T-helper 2 cell treated with Interferon-gamma antibody and Interleukin-4, amounts not matched to agents 5 μg/mL and 100 μg/mL, for 36 hours (primary cell): ENCODE data around the gene AKAP13.
A peak's percentile ranks its signal among the peaks of the same experiment; 100 is the strongest.
"Not testable (repeated sequence)": the region's sequence is repeated elsewhere in the genome, so short reads cannot be mapped to it uniquely, and the experiment has no call there.

Experiments
- DNase-seq: peaks from one replicate; pipeline ENCODE4 v3.0.0; 2021; ENCODE audit warnings: low spot score
- H3K27ac Mint-ChIP-seq: one replicate; pipeline ENCODE4 v1.8.0; 2021; ENCODE audit warnings: mild to moderate bottlenecking, mixed read lengths
- H3K27me3 Mint-ChIP-seq: one replicate; pipeline ENCODE4 v1.8.0; 2021; ENCODE audit warnings: low read depth, mixed read lengths
- H3K36me3 Mint-ChIP-seq: one replicate; pipeline ENCODE4 v1.8.0; 2021; ENCODE audit warnings: low read depth, mixed read lengths
- H3K4me1 Mint-ChIP-seq: one replicate; pipeline ENCODE4 v1.8.0; 2021; ENCODE audit warnings: low read depth, mixed read lengths
- H3K4me3 Mint-ChIP-seq: one replicate; pipeline ENCODE4 v1.8.0; 2022; ENCODE audit warnings: mild to moderate bottlenecking, moderate library complexity, mixed read lengths
- H3K9me3 Mint-ChIP-seq: one replicate; pipeline ENCODE4 v1.8.0; 2021; ENCODE audit warnings: mixed read lengths

AKAP13 gene

DNA sequence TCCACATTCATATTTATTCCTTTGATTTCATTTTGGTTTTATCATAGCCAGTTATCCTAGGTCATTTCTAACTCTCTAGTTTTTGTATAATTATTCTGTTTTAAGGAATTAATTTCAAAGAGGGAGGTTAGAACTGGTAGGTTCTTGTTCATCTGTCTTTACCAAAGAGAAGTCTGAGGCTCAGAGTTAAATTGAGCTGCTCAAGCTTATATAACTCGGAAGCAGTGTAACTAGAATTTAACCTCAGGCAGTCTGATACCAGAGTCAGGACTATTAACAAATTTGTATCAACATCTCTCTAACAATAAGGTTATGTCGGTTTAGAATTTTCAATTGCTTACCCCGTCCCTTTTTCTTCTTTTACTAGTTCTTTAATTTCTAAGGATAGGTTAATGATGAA is 84.1 kb downstream of the AKAP13 start:
- DNase-seq, result no peak
- peaks cover 19% of the 10 kb centered on the region for H3K4me1 Mint-ChIP-seq
- H3K27ac Mint-ChIP-seq, result no peak overlapping the region
- no peaks in the 10 kb centered on the region for H3K9me3 Mint-ChIP-seq
- H3K27me3 Mint-ChIP-seq, result no peaks in the 10 kb centered on the region
- H3K36me3 Mint-ChIP-seq, result peaks cover 5% of the 10 kb centered on the region
- no peak overlapping the region for H3K4me3 Mint-ChIP-seq

GRCh38 chr15:85470563-85471271 is 90.3 kb downstream of the AKAP13 start:
- Mint-ChIP-seq H3K27me3 (no peaks in the 10 kb centered on the region), H3K27ac (no peak overlapping the region), H3K4me1 (peaks cover 27% of the 10 kb centered on the region), H3K36me3 (no peaks in the 10 kb centered on the region), H3K4me3 (no peak overlapping the region), H3K9me3 (no peaks in the 10 kb centered on the region)
- DNase-seq, result no peak

DNA sequence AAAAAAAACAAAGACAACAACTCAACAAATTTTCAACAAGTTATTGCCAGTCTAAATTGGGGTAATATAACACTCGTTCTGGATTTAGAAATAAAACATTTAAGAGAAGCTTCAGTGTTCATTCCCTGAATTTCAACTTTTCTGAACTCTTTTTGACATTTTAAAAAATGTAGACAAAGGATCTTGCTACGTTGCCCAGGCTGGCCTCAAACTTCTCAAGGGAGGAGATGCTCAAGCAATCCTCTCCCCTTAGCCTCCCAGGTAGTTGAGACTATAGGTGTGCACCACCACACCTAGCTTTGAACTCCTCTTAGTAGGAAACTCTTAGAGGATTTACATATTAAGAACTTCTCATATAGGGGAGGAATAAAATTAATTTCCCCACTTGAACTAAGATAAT is 91.9 kb downstream of the AKAP13 start:
- Mint-ChIP-seq H3K9me3 (no peaks in the 10 kb centered on the region), H3K36me3 (no peaks in the 10 kb centered on the region), H3K4me1 (peaks cover 33% of the 10 kb centered on the region), H3K4me3 (no peak overlapping the region), H3K27ac (no peak overlapping the region), H3K27me3 (no peaks in the 10 kb centered on the region)
- DNase-seq, result no peak

DNA sequence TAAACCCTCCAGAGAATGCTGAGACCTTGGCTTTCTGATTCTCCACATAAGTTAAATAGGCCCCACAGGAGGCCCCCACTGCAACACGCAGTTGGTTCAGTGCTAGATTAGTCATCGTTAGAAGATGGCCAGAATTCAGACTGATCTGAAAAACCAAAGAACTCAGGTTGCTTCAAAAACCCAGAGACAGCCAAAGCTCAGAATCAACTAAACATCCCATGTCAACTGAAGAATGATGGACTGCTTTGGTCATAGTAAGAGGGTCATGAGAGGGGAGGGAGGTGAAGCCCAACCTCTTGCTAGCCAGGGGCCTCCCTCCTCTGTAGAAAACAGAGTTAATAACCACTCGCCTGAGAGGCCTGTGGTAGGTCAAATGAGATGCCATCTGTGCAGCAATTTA is 93.1 kb downstream of the AKAP13 start:
- Mint-ChIP-seq H3K36me3 (no peaks in the 10 kb centered on the region), H3K27me3 (no peaks in the 10 kb centered on the region), H3K27ac (no peak overlapping the region), H3K4me1 (peaks cover 37% of the 10 kb centered on the region), H3K9me3 (no peaks in the 10 kb centered on the region), H3K4me3 (no peak overlapping the region)
- no peak for DNase-seq

GRCh38 chr15:85474700-85475316 is 94.4 kb downstream of the AKAP13 start:
- no peak overlapping the region for H3K4me3 Mint-ChIP-seq
- DNase-seq, result no peak
- H3K27me3 Mint-ChIP-seq, result no peaks in the 10 kb centered on the region
- H3K4me1 Mint-ChIP-seq, result peaks cover 37% of the 10 kb centered on the region
- no peaks in the 10 kb centered on the region for H3K9me3 Mint-ChIP-seq
- no peak overlapping the region for H3K27ac Mint-ChIP-seq
- no peaks in the 10 kb centered on the region for H3K36me3 Mint-ChIP-seq

- Mint-ChIP-seq H3K27me3 (no peaks in the 10 kb centered on the region), H3K4me3 (no peak overlapping the region), H3K4me1 (peaks cover 36% of the 10 kb centered on the region), H3K36me3 (no peaks in the 10 kb centered on the region), H3K9me3 (no peaks in the 10 kb centered on the region), H3K27ac (no peak overlapping the region)
- DNase-seq, result no peak
Measured at GRCh38 chr15:85475317-85475701, 94.9 kb downstream of the AKAP13 start.

GRCh38 chr15:85475711-85476110 is 95.3 kb downstream of the AKAP13 start:
- peaks cover 33% of the 10 kb centered on the region for H3K4me1 Mint-ChIP-seq

DNA sequence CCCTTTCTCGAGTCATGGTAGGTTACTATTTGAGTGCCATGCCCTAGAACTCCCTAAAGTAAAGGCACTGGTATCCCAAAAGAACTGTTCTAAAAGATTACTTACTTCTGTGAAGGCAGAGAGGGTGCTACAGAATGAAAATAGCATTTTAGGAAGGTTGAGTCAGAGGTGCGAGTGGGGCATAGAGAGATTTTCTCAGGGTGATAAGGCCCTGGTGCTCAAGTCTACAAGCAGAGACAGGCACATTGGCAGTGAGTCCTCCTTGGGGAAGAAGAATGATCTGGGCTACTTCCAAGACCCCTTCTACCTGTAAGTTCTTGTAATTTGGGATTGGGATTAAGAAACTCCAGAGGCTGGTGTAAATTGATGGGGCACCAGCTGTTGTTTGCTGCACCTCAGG is 96.7 kb downstream of the AKAP13 start:
- Mint-ChIP-seq H3K36me3 (no peaks in the 10 kb centered on the region), H3K4me3 (no peak overlapping the region), H3K4me1 (peaks cover 46% of the 10 kb centered on the region), H3K9me3 (no peaks in the 10 kb centered on the region), H3K27me3 (no peaks in the 10 kb centered on the region), H3K27ac (no peak overlapping the region)
- no peak for DNase-seq

More at GRCh38 chr15:85475711-85476110, 95.3 kb downstream of the AKAP13 start:
- Mint-ChIP-seq H3K4me3 (no peak overlapping the region), H3K9me3 (no peaks in the 10 kb centered on the region), H3K27me3 (no peaks in the 10 kb centered on the region), H3K27ac (no peak overlapping the region), H3K36me3 (no peaks in the 10 kb centered on the region)
- DNase-seq, result no peak

DNA sequence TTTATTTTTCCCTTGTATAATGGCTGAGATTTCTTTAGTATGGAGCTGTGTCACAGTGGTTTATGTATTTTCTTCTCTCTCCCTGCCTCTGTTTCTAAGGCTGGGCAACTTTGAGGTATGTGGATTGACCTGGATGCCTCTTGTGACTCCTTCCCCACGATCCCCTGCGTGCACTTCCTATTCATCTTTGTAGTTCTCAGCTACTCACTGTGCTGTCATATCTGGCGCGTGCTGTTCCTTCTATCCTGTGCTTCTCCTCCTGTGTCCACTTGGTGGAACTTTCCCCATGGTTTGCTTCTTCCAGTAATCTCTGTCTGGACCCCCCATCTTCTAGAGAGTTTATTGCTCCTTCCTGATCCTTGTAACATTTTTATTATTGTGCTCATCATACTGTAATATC is 97.3 kb downstream of the AKAP13 start:
- H3K9me3 Mint-ChIP-seq, result no peaks in the 10 kb centered on the region
- peak overlapping the region; percentile 20 for H3K27ac Mint-ChIP-seq
- no peaks in the 10 kb centered on the region for H3K36me3 Mint-ChIP-seq
- no peak overlapping the region for H3K4me3 Mint-ChIP-seq
- H3K4me1 Mint-ChIP-seq, result peaks cover 52% of the 10 kb centered on the region
- no peaks in the 10 kb centered on the region for H3K27me3 Mint-ChIP-seq
- DNase-seq, result no peak

GRCh38 chr15:85479071-85479647 is 98.8 kb downstream of the AKAP13 start:
- Mint-ChIP-seq H3K9me3 (no peaks in the 10 kb centered on the region), H3K36me3 (no peaks in the 10 kb centered on the region), H3K27me3 (no peaks in the 10 kb centered on the region), H3K4me3 (no peak overlapping the region), H3K27ac (no peak overlapping the region), H3K4me1 (peaks cover 45% of the 10 kb centered on the region)
- no peak for DNase-seq

DNA sequence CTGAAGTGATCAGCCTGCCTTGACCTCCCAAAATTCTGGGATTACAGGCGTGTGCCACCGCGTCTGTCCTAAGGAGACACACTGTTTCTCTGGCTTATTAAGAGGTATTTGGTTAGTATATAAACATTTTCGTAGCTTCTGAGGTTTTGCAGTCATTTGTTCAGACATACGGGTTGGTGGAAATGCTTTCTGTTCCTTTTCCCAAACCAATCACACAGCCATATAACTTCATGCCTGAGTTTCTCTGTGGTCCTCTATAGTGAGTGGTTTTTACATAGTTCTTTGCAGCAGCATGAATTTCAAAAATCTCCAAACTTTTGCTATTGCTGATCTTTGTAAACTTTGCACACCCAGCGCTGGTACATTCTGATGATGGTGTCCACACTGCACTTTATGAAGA is 100.5 kb downstream of the AKAP13 start:
- no peak for DNase-seq
- Mint-ChIP-seq H3K4me3 (peak overlapping the region; percentile 41), H3K4me1 (peaks cover 37% of the 10 kb centered on the region), H3K9me3 (no peaks in the 10 kb centered on the region), H3K36me3 (no peaks in the 10 kb centered on the region), H3K27ac (no peak overlapping the region), H3K27me3 (no peaks in the 10 kb centered on the region)

DNA sequence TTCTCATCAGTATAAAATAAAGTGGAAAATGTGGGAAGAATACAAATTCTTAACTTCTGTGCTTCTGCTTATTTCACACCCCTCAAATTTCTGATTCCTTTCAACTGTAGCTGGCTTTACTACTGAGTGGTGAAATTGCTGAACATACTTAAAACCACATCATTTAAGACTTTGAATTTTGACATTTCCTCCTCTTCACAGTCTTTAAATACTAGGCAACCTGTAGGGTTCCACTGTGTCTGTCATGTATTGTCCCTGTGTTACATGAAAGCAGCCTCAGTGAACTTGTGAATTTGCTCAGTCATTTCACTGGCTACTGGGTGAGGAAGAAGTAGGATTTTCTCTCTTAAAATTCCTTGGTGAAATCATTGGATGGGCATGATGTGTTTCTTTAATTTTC is 101.1 kb downstream of the AKAP13 start:
- H3K36me3 Mint-ChIP-seq, DNase-seq, H3K4me3 Mint-ChIP-seq, H3K9me3 Mint-ChIP-seq, H3K27me3 Mint-ChIP-seq: not testable (repeated sequence)
- H3K4me1 Mint-ChIP-seq, result peaks cover 42% of the 10 kb centered on the region
- peak overlapping the region; percentile 57 for H3K27ac Mint-ChIP-seq

- no peak for DNase-seq
- H3K4me3 Mint-ChIP-seq, result no peak overlapping the region
- H3K4me1 Mint-ChIP-seq, result peaks cover 38% of the 10 kb centered on the region
- no peaks in the 10 kb centered on the region for H3K27me3 Mint-ChIP-seq
- no peak overlapping the region for H3K27ac Mint-ChIP-seq
- H3K36me3 Mint-ChIP-seq, result peaks cover 4% of the 10 kb centered on the region
- no peaks in the 10 kb centered on the region for H3K9me3 Mint-ChIP-seq
Measured at GRCh38 chr15:85482894-85483293, 102.5 kb downstream of the AKAP13 start.

DNA sequence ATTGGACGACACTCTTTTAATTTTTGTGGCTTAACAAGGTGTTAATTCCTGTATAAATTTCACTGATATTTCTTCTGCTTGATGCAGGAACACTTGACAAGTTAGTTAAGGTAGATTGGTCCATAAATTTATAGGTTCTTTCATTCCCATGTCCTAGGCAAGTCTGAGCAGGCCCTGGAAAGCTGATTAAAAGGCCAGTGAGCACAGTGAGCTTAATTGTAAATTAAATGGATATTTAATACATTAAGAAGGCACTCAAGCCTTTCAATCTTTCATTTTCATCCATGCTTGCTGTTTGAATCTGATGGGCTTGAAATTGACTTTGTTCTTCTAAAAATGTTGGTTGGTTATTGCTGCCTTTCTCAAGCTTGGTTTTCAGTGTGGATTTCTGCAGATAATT is 103.6 kb downstream of the AKAP13 start:
- H3K4me3 Mint-ChIP-seq, H3K27ac Mint-ChIP-seq, H3K36me3 Mint-ChIP-seq, H3K9me3 Mint-ChIP-seq, H3K27me3 Mint-ChIP-seq, DNase-seq: not testable (repeated sequence)
- H3K4me1 Mint-ChIP-seq, result peaks cover 48% of the 10 kb centered on the region
